HFFc6 (cell line): ENCODE results near the gene PGK1. TPM values are rescaled to one million over a fixed set of nuclear protein-coding genes. Genes with fewer than 3 reads are reported as not detected.
"Not testable (repeated sequence)": the region's sequence is repeated elsewhere in the genome, so short reads cannot be mapped to it uniquely, and the experiment has no call there.

Experiments
- DNase-seq: peaks from one replicate; pipeline ENCODE4 v3.0.0-alpha.2; 2018
- H3K27ac Mint-ChIP-seq: 2 replicates; pipeline ENCODE4 v1.8.0; 2020; ENCODE audit warnings: mild to moderate bottlenecking, mixed read lengths
- H3K27me3 Mint-ChIP-seq: 2 replicates; pipeline ENCODE4 v1.8.0; 2021; ENCODE audit warnings: mild to moderate bottlenecking, moderate library complexity, mixed read lengths; ENCODE audit not compliant: insufficient read depth
- H3K36me3 Mint-ChIP-seq: 2 replicates; pipeline ENCODE4 v1.8.0; 2021; ENCODE audit warnings: low read depth, mixed read lengths
- H3K4me1 Mint-ChIP-seq: 2 replicates; pipeline ENCODE4 v1.8.0; 2020; ENCODE audit warnings: low read depth, mixed read lengths
- H3K4me3 Mint-ChIP-seq: 2 replicates; pipeline ENCODE4 v1.8.0; 2020; ENCODE audit warnings: mild to moderate bottlenecking, moderate library complexity, mixed read lengths
- H3K9me3 Mint-ChIP-seq: 2 replicates; pipeline ENCODE4 v1.8.0; 2020; ENCODE audit warnings: mild to moderate bottlenecking, mixed read lengths
- total RNA-seq, 6 experiments: library from RNA; stranded (reverse); fragmentation: NEBNext Ultra II Directional; extraction: Animal tissue kit (Norgen Biotek cat#: 25700); gene quantifications; 2 replicates in 1 of 6; 3 replicates in 5 of 6; pipeline ENCODE4 v1.2.3, GENCODE V29; 2021
- TF ChIP-seq, protein P1 (sequence below): fragments of 200-600 bp; sonication (generic); IDR thresholded peaks from 2 replicates; pipeline ENCODE4 v1.5.0; 2021; ENCODE audit warnings: antibody characterized with exemption, mild to moderate bottlenecking

PGK1 gene
- total RNA-seq, 6 experiments from 2014 or later, result 331 to 409 (median 375) TPM

DNA sequence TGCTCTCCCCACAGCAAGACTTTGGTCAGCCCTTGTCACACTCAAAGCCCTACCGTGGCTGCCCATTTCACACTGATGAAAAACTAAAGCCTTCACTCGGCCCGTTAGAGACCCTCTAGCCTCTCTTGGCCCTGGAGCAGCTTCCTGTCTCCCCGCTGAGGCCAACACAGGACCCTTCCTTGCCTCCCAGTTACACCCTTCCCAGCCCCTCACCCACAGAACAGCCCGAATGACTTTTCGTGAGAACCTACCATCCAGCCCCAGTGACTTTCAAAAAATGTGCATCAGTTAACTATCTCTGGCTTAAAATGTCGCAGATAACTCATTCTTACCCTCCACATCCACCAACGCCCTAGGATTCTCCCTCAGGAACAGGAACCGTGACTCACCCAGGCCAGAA lies 36.2 kb downstream of the PGK1 start:
- peak overlapping the region; percentile 70; the same call in 1 of the 2 replicates for H3K4me3 Mint-ChIP-seq
- peaks cover 2% of the 10 kb centered on the region for H3K27me3 Mint-ChIP-seq
- no peaks in the 10 kb centered on the region for H3K4me1 Mint-ChIP-seq
- TF ChIP-seq, protein P1, sequence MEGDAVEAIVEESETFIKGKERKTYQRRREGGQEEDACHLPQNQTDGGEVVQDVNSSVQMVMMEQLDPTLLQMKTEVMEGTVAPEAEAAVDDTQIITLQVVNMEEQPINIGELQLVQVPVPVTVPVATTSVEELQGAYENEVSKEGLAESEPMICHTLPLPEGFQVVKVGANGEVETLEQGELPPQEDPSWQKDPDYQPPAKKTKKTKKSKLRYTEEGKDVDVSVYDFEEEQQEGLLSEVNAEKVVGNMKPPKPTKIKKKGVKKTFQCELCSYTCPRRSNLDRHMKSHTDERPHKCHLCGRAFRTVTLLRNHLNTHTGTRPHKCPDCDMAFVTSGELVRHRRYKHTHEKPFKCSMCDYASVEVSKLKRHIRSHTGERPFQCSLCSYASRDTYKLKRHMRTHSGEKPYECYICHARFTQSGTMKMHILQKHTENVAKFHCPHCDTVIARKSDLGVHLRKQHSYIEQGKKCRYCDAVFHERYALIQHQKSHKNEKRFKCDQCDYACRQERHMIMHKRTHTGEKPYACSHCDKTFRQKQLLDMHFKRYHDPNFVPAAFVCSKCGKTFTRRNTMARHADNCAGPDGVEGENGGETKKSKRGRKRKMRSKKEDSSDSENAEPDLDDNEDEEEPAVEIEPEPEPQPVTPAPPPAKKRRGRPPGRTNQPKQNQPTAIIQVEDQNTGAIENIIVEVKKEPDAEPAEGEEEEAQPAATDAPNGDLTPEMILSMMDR, result no peak
- peak overlapping the region; percentile 13; the same call in 1 of the 2 replicates for H3K27ac Mint-ChIP-seq
- no peak for DNase-seq
- no peaks in the 10 kb centered on the region for H3K36me3 Mint-ChIP-seq
- H3K9me3 Mint-ChIP-seq, result no peaks in the 10 kb centered on the region

DNA sequence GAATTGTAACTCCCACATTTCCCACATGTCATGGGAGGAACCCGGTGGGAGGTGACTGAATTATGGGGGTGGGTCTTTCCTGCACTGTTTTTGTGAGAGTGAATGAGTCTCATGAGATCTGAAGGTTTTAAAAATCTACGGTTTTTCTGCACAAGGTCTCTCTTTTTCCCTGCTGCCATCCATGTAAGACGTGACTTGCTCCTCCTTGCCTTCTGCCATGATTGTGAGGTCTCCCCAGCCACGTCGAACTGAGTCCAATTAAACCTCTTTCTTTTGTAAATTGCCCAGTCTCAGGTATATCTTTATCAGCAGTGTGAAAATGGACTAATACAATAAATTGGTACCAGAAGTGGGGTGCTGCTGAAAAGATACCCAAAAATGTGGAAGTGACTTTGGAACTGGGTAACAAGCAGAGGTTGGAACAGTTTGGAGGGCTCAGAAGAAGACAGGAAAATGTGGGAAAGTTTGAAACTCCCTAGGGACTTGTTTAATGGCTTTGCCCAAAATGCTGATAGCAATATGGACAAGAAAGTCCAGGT lies 43.0 kb downstream of the PGK1 start:
- not testable (repeated sequence) for H3K36me3 Mint-ChIP-seq, H3K27ac Mint-ChIP-seq, H3K4me3 Mint-ChIP-seq, DNase-seq, H3K4me1 Mint-ChIP-seq, H3K27me3 Mint-ChIP-seq
- peaks cover 16% of the 10 kb centered on the region for H3K9me3 Mint-ChIP-seq

DNA sequence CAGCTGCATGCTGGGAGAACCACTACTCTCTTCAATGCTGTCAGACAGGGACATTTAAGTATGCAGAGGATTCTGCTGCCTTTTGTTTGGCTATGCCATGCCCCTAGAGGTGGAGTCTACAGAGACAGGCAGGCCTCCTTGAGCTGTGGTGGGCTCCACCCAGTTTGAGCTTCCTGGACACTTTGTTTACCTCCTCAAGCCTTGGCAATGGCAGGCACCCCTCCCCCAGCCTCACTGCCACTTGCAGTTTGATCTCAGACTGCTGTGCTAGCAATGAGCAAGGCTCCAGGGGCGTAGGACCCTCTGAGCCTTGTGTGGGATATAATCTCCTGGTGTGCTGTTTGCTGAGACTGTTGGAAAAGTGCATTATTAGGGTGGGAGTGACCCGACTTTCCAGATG lies 53.3 kb downstream of the PGK1 start:
- not testable (repeated sequence) for H3K27me3 Mint-ChIP-seq, H3K9me3 Mint-ChIP-seq, H3K4me1 Mint-ChIP-seq, H3K27ac Mint-ChIP-seq, H3K4me3 Mint-ChIP-seq, H3K36me3 Mint-ChIP-seq, DNase-seq

DNA sequence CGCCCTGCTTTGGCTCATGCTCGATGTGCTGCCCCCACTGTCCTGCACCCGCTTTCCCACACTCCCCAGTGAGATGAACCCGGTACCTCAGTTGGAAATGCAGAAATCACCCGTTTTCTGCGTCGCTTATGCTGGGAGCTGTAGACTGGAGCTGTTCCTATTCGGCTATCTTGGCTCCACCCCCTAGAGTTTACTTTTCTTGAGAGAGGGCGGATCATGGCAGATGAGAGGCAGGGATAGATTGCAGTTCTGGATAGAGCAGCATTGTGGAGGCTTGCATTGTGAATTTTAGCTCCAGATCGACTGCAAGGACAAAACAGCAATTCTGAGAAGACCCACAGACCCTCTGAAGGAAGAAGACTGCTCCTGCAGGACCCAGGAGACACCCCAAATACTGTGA lies 53.8 kb downstream of the PGK1 start:
- not testable (repeated sequence) for H3K27me3 Mint-ChIP-seq, DNase-seq, H3K36me3 Mint-ChIP-seq, H3K27ac Mint-ChIP-seq, H3K4me3 Mint-ChIP-seq, H3K4me1 Mint-ChIP-seq, H3K9me3 Mint-ChIP-seq

DNA sequence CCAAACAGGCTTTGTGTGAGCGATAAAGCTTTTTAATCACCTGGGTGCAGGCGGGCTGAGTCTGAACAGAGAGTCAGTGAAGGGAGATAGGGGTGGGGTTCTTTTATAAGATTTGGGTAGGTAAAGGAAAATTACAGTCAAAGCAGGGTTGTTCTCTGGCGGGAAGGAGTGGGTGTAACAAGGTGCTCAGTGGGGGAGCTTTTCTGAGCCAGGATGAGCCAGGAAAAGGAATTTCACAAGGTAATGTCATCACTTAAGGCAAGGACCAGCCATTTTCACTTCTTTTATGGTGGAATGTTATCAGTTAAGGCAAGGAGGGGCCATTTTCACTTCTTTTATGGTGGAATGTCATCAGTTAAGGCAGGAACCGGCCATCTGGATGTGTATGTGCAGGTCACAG lies 56.7 kb downstream of the PGK1 start:
- H3K36me3 Mint-ChIP-seq, H3K27ac Mint-ChIP-seq, H3K4me1 Mint-ChIP-seq, H3K9me3 Mint-ChIP-seq, DNase-seq, H3K27me3 Mint-ChIP-seq, H3K4me3 Mint-ChIP-seq: not testable (repeated sequence)

DNA sequence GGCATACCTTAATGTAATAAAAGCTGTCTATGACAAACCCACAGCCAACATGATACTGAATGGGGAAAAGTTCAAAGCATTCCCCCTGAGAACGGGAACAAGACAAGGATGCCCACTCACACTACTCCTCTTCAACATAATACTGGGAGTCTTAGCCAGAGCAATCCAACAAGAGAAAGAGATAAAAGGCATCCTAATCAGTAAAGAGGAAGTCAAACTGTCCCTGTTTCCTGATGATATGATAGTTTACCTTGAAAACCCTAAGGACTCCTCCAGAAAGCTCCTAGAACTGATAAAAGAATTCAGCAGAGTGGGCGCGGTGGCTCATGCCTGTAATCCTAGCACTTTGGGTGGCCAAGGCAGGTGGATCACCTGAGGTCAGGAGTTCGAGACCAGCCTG lies 59.1 kb downstream of the PGK1 start:
- not testable (repeated sequence) for H3K4me3 Mint-ChIP-seq, H3K27ac Mint-ChIP-seq, H3K9me3 Mint-ChIP-seq

DNA sequence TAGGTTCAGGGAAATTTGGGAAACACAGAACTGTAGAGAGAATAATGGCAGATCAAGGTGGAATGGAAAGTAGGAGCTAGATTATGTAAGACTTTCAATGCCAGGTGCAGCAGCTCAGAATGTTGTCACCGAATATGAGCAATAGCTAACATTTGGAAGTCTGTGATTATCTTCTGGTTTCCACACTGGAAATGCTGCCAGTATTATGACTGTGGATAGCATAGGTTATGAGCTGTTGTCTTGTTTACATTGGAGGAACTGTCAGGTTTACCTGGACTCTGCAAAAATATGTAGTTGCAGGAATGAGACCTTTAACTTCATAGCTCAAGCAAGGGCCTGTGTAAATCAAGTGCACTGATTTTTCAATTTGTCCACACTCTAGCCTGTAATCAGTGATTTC lies 61.4 kb downstream of the PGK1 start:
- Mint-ChIP-seq H3K27ac (no peak overlapping the region), H3K4me3 (no peak overlapping the region), H3K36me3 (no peaks in the 10 kb centered on the region), H3K4me1 (no peaks in the 10 kb centered on the region), H3K9me3 (no peaks in the 10 kb centered on the region), H3K27me3 (peaks cover 2% of the 10 kb centered on the region; the same call in 1 of the 2 replicates)
- TF ChIP-seq, protein P1, result no peak
- DNase-seq, result no peak

More for the DNA sequence above, 59.1 kb downstream of the PGK1 start:
- H3K27me3 Mint-ChIP-seq, H3K36me3 Mint-ChIP-seq, DNase-seq, H3K4me1 Mint-ChIP-seq: not testable (repeated sequence)

DNA sequence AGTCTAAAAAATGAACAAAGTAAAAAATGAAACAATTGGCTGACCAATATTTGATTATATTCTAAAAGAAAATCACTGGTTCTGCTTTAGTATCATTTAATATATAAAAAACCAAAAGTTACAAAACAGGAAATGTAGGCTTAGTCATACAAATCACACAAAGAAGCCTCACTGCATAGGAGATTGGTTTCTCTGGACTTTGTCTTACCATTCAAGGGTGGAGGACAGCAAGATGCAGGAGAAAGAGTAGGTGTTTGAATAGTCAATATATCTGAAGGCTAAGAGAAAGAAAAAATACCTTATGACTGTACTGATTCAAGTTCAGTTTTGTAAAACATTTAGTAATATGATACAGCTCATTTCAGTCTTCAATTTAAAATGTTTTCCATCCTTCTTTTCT lies 64.0 kb downstream of the PGK1 start:
- Mint-ChIP-seq H3K36me3 (no peaks in the 10 kb centered on the region), H3K4me3 (no peak overlapping the region), H3K27ac (no peak overlapping the region), H3K27me3 (peaks cover 2% of the 10 kb centered on the region; the same call in 1 of the 2 replicates), H3K4me1 (no peaks in the 10 kb centered on the region), H3K9me3 (no peaks in the 10 kb centered on the region)
- no peak for DNase-seq
- TF ChIP-seq, protein P1, result no peak

Other genes with a start within 250 kb of the PGK1 start
- 10 to 100 TPM; 70.3 to 77.5 (median 74.2) TPM for gene MAGT1, start 208.8 kb upstream of the PGK1 start, total RNA-seq
- 100 to 1,000 TPM; 196 to 250 (median 231) TPM for gene COX7B, start 204.8 kb upstream of the PGK1 start, total RNA-seq
- 10 to 100 TPM in 1 of 6 experiments, 1 to 10 TPM in 5; 7.8 to 10.1 (median 8.9) TPM for gene ATP7A, start 193.6 kb upstream of the PGK1 start, total RNA-seq
- under 1 TPM in 2 of 6 experiments, not detected in 4; 0.23 to 0.65 TPM for gene PGAM4, start 134.6 kb upstream of the PGK1 start, total RNA-seq
- gene TAF9B, start 35.4 kb downstream of the PGK1 start, total RNA-seq, result 10 to 100 TPM; 17.2 to 30.9 (median 28.5) TPM
- not detected for gene CYSLTR1, start 223.4 kb downstream of the PGK1 start, total RNA-seq